Esophagus (tissue), 2 donors: ENCODE results near the gene LTBP2. TPM values are rescaled to one million over a fixed set of nuclear protein-coding genes. Genes with fewer than 3 reads are reported as not detected.

Experiments
- H3K27ac ChIP-seq, 2 donors: one replicate each; pipeline ENCODE4 v1.5.1; 2013; ENCODE audit warnings: low read depth in 2 of 2, mild to moderate bottlenecking in 2 of 2, inconsistent platforms in 1 of 2, low read length in 1 of 2, moderate library complexity in 1 of 2
- H3K27me3 ChIP-seq, 2 donors: one replicate each; pipeline ENCODE4 v1.6.1; 2013; ENCODE audit warnings: low read length in 2 of 2, control low read depth in 1 of 2, mild to moderate bottlenecking in 1 of 2; ENCODE audit not compliant: insufficient read depth in 2 of 2, control insufficient read depth in 1 of 2
- H3K36me3 ChIP-seq, 2 donors: one replicate each; pipeline ENCODE4 v1.6.1; 2013; ENCODE audit warnings: low read length in 1 of 2; ENCODE audit not compliant: control insufficient read depth in 2 of 2, insufficient read depth in 2 of 2
- H3K4me1 ChIP-seq, 2 donors: one replicate each; pipeline ENCODE4 v1.6.1; 2013; ENCODE audit warnings: low read length in 1 of 2; ENCODE audit not compliant: control insufficient read depth in 2 of 2, insufficient read depth in 2 of 2
- H3K4me3 ChIP-seq, 2 donors: one replicate each; pipeline ENCODE4 v1.5.1; 2013; ENCODE audit warnings: low read length in 2 of 2, mild to moderate bottlenecking in 2 of 2, low read depth in 1 of 2, moderate library complexity in 1 of 2
- H3K9me3 ChIP-seq, 2 donors: one replicate each; pipeline ENCODE4 v1.6.1; 2013; ENCODE audit warnings: mild to moderate bottlenecking in 2 of 2, low read depth in 1 of 2, low read length in 1 of 2, moderate library complexity in 1 of 2; ENCODE audit not compliant: control insufficient read depth in 2 of 2, insufficient read depth in 1 of 2
- WGBS, 2 donors: extraction: QIAGEN DNeasy Blood & Tissue Kit; methylation state at CpG; one replicate each; pipeline ENCODE4 v1.1.7; 2013; 5-methylcytosine and 5-hydroxymethylcytosine counted together
- polyA plus RNA-seq, 2 donors: library from polyadenylated mRNA; stranded (reverse); fragments of 200-250 nt; gene quantifications; one replicate each; pipeline ENCODE4 v1.2.3, GENCODE V29; 2013
- donor health status: healthy with polysubstance abuse.
- donor health status: Bipolar disorder and iron deficiency.

LTBP2 gene
- polyA plus RNA-seq, 2 donors: 4.7 to 5.5 TPM

- Histone ChIP-seq H3K27me3 (no peaks in the 10 kb centered on the region), H3K36me3 (no peaks in the 10 kb centered on the region), H3K4me1 (peaks cover 8 to 25% of the 10 kb centered on the region in 2 donors), H3K4me3 (no peak overlapping the region), H3K9me3 (no peaks in the 10 kb centered on the region), H3K27ac (no peak overlapping the region)
- 91 to 92% methylated on average over 18 of the region's 18 CpGs for WGBS, 2 donors
These were observed 25.2 kb downstream of the LTBP2 start for GRCh38 chr14:74586681-74587362.

- Histone ChIP-seq H3K9me3 (no peaks in the 10 kb centered on the region), H3K27ac (peak overlapping the region in 1 of 2 donors; percentile 34), H3K36me3 (no peaks in the 10 kb centered on the region), H3K4me1 (peaks cover 8 to 28% of the 10 kb centered on the region in 2 donors), H3K27me3 (no peaks in the 10 kb centered on the region), H3K4me3 (no peak overlapping the region)
- WGBS, 2 donors: 85% methylated on average over 33 of the region's 33 CpGs
These were observed 26.4 kb downstream of the LTBP2 start for GRCh38 chr14:74585406-74586335.

DNA sequence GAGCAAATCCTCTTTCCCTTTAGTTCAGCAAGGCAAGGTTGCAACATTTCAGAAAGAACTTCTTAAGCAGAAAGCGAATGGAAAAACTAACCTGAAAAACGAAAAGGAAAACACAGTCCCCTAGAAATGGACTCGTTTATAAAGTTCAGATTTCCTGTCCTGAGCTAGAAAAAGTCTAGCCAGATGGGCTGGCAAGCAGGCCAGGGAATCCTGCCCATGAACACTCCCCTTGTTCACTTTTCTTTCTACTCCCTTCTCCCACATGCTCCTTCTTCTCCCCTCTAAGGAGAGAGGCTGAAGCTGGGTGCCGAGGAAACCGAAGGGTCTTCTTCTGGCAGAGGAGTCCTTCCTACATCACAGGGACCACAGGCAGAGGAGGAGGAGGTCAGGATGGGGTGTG, 27.1 kb downstream of the LTBP2 start:
- H3K36me3 ChIP-seq: no peaks in the 10 kb centered on the region
- 62 to 63% methylated on average over 5 of the region's 5 CpGs for WGBS, 2 donors
- no peak overlapping the region for H3K4me3 ChIP-seq
- H3K27ac ChIP-seq: peak overlapping the region; percentile 42 to 62
- H3K27me3 ChIP-seq: no peaks in the 10 kb centered on the region
- no peaks in the 10 kb centered on the region for H3K9me3 ChIP-seq
- H3K4me1 ChIP-seq: peaks cover 8 to 28% of the 10 kb centered on the region in 2 donors

DNA sequence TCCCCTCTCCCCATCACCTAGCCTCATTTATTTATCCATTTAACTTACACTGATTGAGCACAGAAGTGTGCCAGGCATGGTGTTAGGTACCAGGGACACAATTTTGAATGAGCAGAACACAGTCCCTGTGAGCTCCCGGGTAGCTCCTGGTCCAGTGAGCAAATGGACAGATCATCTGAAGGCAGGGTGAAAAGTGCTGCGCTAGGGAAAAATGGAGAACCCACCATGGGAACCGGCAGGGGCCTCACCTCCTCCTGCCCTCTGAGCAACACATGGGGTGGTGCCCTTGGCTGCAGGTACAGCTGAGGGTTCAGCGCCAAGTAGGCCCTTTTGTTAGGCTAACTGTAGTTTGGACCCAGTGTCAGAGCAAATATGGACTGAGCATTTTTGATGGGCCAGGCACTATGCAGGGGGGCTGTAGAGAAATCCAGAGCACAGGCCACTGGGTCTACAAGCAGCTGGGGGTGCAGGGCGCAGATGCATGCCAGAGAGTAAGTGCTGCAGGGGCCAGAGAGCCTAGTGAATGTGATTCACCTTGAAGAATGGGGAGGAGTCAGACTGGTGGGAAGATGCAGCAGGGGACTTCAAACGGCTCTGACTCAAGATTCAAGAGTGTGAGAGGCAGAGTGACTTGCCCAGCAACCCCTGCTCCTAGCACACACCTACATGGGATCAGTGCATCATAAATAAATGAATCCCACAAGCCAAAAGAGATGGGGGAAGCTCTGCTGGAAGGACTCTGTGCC, 28.2 kb downstream of the LTBP2 start:
- WGBS, 2 donors: 59 to 70% methylated on average over 6 of the region's 6 CpGs
- H3K4me1 ChIP-seq: peaks cover 12 to 29% of the 10 kb centered on the region in 2 donors
- H3K4me3 ChIP-seq: no peak overlapping the region
- H3K9me3 ChIP-seq: no peaks in the 10 kb centered on the region
- peak overlapping the region; percentile 46 to 62 for H3K27ac ChIP-seq
- no peaks in the 10 kb centered on the region for H3K36me3 ChIP-seq
- H3K27me3 ChIP-seq: no peaks in the 10 kb centered on the region

- H3K4me1 ChIP-seq: peaks cover 15 to 29% of the 10 kb centered on the region in 2 donors
- no peaks in the 10 kb centered on the region for H3K27me3 ChIP-seq
- peak overlapping the region; percentile 34 to 46 for H3K27ac ChIP-seq
- no peak overlapping the region for H3K4me3 ChIP-seq
- WGBS, 2 donors: 41 to 53% methylated on average over 1 of the region's 1 CpG
- no peaks in the 10 kb centered on the region for H3K9me3 ChIP-seq
- no peaks in the 10 kb centered on the region for H3K36me3 ChIP-seq
These were observed 29.0 kb downstream of the LTBP2 start for GRCh38 chr14:74582910-74583581.

DNA sequence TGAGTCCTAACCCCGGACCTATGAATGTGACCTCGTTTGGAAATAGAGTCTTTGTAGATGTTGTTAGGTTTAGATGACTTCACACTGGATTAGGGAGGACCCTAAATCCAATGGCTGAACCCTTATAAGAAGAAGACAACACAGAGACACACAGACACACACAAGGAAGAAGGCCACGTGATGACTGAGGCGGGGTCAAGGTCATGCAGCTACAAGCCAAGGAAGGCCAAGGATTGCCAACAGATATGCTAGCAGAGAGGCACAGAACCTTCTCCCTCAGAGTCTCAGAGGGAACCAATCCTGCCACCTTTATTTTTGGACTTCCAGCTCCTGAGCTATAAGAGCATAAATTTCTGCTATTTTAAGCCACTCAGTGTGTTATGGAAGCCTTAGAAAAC, 31.8 kb downstream of the LTBP2 start:
- no peak overlapping the region for H3K4me3 ChIP-seq
- peaks cover 15 to 29% of the 10 kb centered on the region in 2 donors for H3K4me1 ChIP-seq
- WGBS, 2 donors: 54 to 63% methylated on average over 4 of the region's 4 CpGs
- peak overlapping the region; percentile 68 to 73 for H3K27ac ChIP-seq
- no peaks in the 10 kb centered on the region for H3K9me3 ChIP-seq
- no peaks in the 10 kb centered on the region for H3K27me3 ChIP-seq
- no peaks in the 10 kb centered on the region for H3K36me3 ChIP-seq

- Histone ChIP-seq H3K36me3 (no peaks in the 10 kb centered on the region), H3K27ac (peak overlapping the region; percentile 73 to 85), H3K4me1 (peaks cover 15 to 29% of the 10 kb centered on the region in 2 donors)
These were observed 32.4 kb downstream of the LTBP2 start for GRCh38 chr14:74579447-74580274.

DNA sequence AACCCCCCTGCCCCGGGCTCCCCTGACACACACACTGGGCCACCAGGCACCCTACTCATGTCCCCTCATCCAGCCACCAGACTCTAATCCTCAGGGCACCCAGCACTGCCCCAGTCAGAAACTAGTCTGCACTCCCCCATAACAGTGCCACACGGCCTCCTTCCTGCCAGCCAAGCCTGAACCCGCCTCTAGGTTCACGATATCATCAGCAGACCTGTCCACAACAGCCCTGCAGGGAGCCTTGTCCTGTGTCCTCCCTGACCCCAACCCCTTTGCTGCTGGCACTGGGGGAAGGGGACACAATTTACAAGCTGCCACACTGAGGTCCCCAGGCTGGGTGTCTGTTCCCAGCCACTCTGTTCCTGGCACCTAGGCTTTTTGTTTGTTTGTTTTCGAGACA, 33.6 kb downstream of the LTBP2 start:
- Histone ChIP-seq H3K4me1 (peaks cover 13 to 24% of the 10 kb centered on the region in 2 donors), H3K9me3 (no peaks in the 10 kb centered on the region), H3K27me3 (no peaks in the 10 kb centered on the region), H3K4me3 (no peak overlapping the region), H3K36me3 (no peaks in the 10 kb centered on the region), H3K27ac (no peak overlapping the region)
- WGBS, 2 donors: 61 to 74% methylated on average over 5 of the region's 5 CpGs

More at GRCh38 chr14:74579447-74580274, 32.4 kb downstream of the LTBP2 start:
- WGBS, 2 donors: 50 to 58% methylated on average over 12 of the region's 12 CpGs
- Histone ChIP-seq H3K27me3 (no peaks in the 10 kb centered on the region), H3K4me3 (no peak overlapping the region), H3K9me3 (no peaks in the 10 kb centered on the region)
